GM15510 (cell line): ENCODE results near the gene AKAP8.

Experiments used
- POLR2A ChIP-seq: IDR thresholded peaks from 3 replicates; pipeline ENCODE4 v1.6.1; 2011; ENCODE audit warnings: borderline replicate concordance; ENCODE audit not compliant: insufficient read length; ENCODE audit errors: extremely low read depth

AKAP8 gene

GRCh38 chr19:15393963-15394362 lies 14.4 kb upstream of the AKAP8 start:
- no peak for TF ChIP-seq POLR2A

- TF ChIP-seq POLR2A: no peak
Measured at GRCh38 chr19:15390814-15391213, 11.2 kb upstream of the AKAP8 start.

GRCh38 chr19:15381864-15382263 lies 2.3 kb upstream of the AKAP8 start:
- no peak for TF ChIP-seq POLR2A

GRCh38 chr19:15381429-15381828 lies 1.8 kb upstream of the AKAP8 start:
- TF ChIP-seq POLR2A: no peak

GRCh38 chr19:15379999-15380647 lies 536 bp upstream of the AKAP8 start:
- no peak for TF ChIP-seq POLR2A

- TF ChIP-seq POLR2A: no peak
Measured at GRCh38 chr19:15378534-15379082, 979 bp downstream of the AKAP8 start.

- TF ChIP-seq POLR2A: no peak
Measured at GRCh38 chr19:15374796-15375440, 4.7 kb downstream of the AKAP8 start.

- no peak for TF ChIP-seq POLR2A
Measured at GRCh38 chr19:15374105-15374651, 5.4 kb downstream of the AKAP8 start.

- TF ChIP-seq POLR2A: no peak
Measured at GRCh38 chr19:15373644-15374043, 5.9 kb downstream of the AKAP8 start.

- TF ChIP-seq POLR2A: no peak
Measured at GRCh38 chr19:15372891-15373301, 6.7 kb downstream of the AKAP8 start.

GRCh38 chr19:15372470-15372869 lies 7.1 kb downstream of the AKAP8 start:
- no peak for TF ChIP-seq POLR2A

- TF ChIP-seq POLR2A: no peak
Measured at GRCh38 chr19:15371786-15372380, 7.7 kb downstream of the AKAP8 start.

GRCh38 chr19:15371119-15371518 lies 8.5 kb downstream of the AKAP8 start:
- no peak for TF ChIP-seq POLR2A

- TF ChIP-seq POLR2A: no peak
Measured at GRCh38 chr19:15369594-15369891, 10.0 kb downstream of the AKAP8 start.

- no peak for TF ChIP-seq POLR2A
Measured at GRCh38 chr19:15368798-15369593, 10.6 kb downstream of the AKAP8 start.
